Measurements from ENCODE around the gene PTPRK. TPM values are rescaled to one million over a fixed set of nuclear protein-coding genes. Genes with fewer than 3 reads are reported as not detected.

Gene PTPRK
- polyA plus RNA-seq, 3 donors = 0.01 TPM; not detected in 2

- no peaks in the 10 kb centered on the region for H3K4me1 Mint-ChIP-seq
- H3K36me3 Mint-ChIP-seq = no peaks in the 10 kb centered on the region
- Histone ChIP-seq H2AFZ (ENCODE audit: insufficient read depth, low read depth, low read length, poor library complexity, severe bottlenecking) (no peak overlapping the region), H3K4me1 (ENCODE audit: control insufficient read depth in 1 of 2, insufficient read depth in 2 of 2, low read length in 2 of 2) (no peaks in the 10 kb centered on the region), H4K20me1 (ENCODE audit: insufficient read depth, low read length) (no peaks in the 10 kb centered on the region), H3K27ac (ENCODE audit: low read depth in 1 of 2, low read length in 2 of 2) (no peak overlapping the region), H3K36me3 (replicated peaks in 1 of 2; ENCODE audit: control insufficient read depth in 1 of 2, insufficient read depth in 2 of 2, low read length in 2 of 2) (no peaks in the 10 kb centered on the region), H3K4me2 (replicated peaks; ENCODE audit: extremely low read depth, low read length, poor library complexity, severe bottlenecking) (no peak overlapping the region), H3K4me3 (replicated peaks in 1 of 3; ENCODE audit: low read depth in 2 of 3, low read length in 3 of 3) (no peak overlapping the region), H3K27me3 (ENCODE audit: control insufficient read depth in 2 of 2, insufficient read depth in 2 of 2, low read length in 2 of 2) (no peaks in the 10 kb centered on the region), H3K79me2 (ENCODE audit: insufficient read depth, low read length) (no peaks in the 10 kb centered on the region), H3K9ac (ENCODE audit: insufficient read depth, low read length, poor library complexity, severe bottlenecking) (no peak overlapping the region), H3K9me3 (replicated peaks in 1 of 2; ENCODE audit: control insufficient read depth in 1 of 2, insufficient read depth in 1 of 2, low read length in 2 of 2) (peaks cover 4 to 11% of the 10 kb centered on the region in 2 donors)
- no CpG with 5 or more reads among the region's 2 CpGs for WGBS (ENCODE audit: insufficient coverage)
- peaks cover 7 to 24% (median 16%) of the 10 kb centered on the region in 7 donors for H3K9me3 Mint-ChIP-seq
- no peak overlapping the region for H3K4me3 Mint-ChIP-seq
- no peak overlapping the region for H3K27ac Mint-ChIP-seq
- intact Hi-C loops (cut with micrococcal nuclease) = no loop called here
- no peak for DNase-seq
- peaks cover 0 to 2% (median 2%) of the 10 kb centered on the region in 3 donors for H3K27me3 Mint-ChIP-seq (ENCODE audit: low read depth in 3 of 3)
- TF ChIP-seq, protein P1, sequence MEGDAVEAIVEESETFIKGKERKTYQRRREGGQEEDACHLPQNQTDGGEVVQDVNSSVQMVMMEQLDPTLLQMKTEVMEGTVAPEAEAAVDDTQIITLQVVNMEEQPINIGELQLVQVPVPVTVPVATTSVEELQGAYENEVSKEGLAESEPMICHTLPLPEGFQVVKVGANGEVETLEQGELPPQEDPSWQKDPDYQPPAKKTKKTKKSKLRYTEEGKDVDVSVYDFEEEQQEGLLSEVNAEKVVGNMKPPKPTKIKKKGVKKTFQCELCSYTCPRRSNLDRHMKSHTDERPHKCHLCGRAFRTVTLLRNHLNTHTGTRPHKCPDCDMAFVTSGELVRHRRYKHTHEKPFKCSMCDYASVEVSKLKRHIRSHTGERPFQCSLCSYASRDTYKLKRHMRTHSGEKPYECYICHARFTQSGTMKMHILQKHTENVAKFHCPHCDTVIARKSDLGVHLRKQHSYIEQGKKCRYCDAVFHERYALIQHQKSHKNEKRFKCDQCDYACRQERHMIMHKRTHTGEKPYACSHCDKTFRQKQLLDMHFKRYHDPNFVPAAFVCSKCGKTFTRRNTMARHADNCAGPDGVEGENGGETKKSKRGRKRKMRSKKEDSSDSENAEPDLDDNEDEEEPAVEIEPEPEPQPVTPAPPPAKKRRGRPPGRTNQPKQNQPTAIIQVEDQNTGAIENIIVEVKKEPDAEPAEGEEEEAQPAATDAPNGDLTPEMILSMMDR (IDR thresholded peaks at IDR 0.05) = no peak
These were observed 597.3 kb downstream of the PTPRK start for GRCh38 chr6:127923135-127923534.

- TF ChIP-seq, protein P1 (IDR thresholded peaks at IDR 0.05) = no peak
- H3K27ac Mint-ChIP-seq = no peak overlapping the region
These were observed 598.4 kb downstream of the PTPRK start for GRCh38 chr6:127921982-127922381.

More at GRCh38 chr6:127921982-127922381, 598.4 kb downstream of the PTPRK start:
- H3K4me3 ChIP-seq (replicated peaks in 1 of 3; ENCODE audit: low read depth in 2 of 3, low read length in 3 of 3) = no peak overlapping the region
- Mint-ChIP-seq H3K36me3 (no peaks in the 10 kb centered on the region), H3K9me3 (peaks cover 4 to 17% (median 12%) of the 10 kb centered on the region in 7 donors), H3K27me3 (ENCODE audit: low read depth in 3 of 3) (no peaks in the 10 kb centered on the region), H3K4me1 (no peaks in the 10 kb centered on the region), H3K4me3 (no peak overlapping the region)
- 100% methylated on average over 4 of the region's 6 CpGs for WGBS (ENCODE audit: insufficient coverage)
- H3K27ac ChIP-seq (ENCODE audit: low read depth in 1 of 2, low read length in 2 of 2) = no peak overlapping the region
- no peaks in the 10 kb centered on the region for H3K4me1 ChIP-seq (ENCODE audit: control insufficient read depth in 1 of 2, insufficient read depth in 2 of 2, low read length in 2 of 2)
- intact Hi-C loops (cut with micrococcal nuclease) = no loop called here
- no peak for DNase-seq
- H3K27me3 ChIP-seq (ENCODE audit: control insufficient read depth in 2 of 2, insufficient read depth in 2 of 2, low read length in 2 of 2) = no peaks in the 10 kb centered on the region
- no peaks in the 10 kb centered on the region for H3K36me3 ChIP-seq (replicated peaks in 1 of 2; ENCODE audit: control insufficient read depth in 1 of 2, insufficient read depth in 2 of 2, low read length in 2 of 2)
- no peak overlapping the region for H3K4me2 ChIP-seq (replicated peaks; ENCODE audit: extremely low read depth, low read length, poor library complexity, severe bottlenecking)
- H3K9me3 ChIP-seq (replicated peaks in 1 of 2; ENCODE audit: control insufficient read depth in 1 of 2, insufficient read depth in 1 of 2, low read length in 2 of 2) = peaks cover 4 to 11% of the 10 kb centered on the region in 2 donors
- no peaks in the 10 kb centered on the region for H3K79me2 ChIP-seq (ENCODE audit: insufficient read depth, low read length)
- H2AFZ ChIP-seq (ENCODE audit: insufficient read depth, low read depth, low read length, poor library complexity, severe bottlenecking) = no peak overlapping the region
- H4K20me1 ChIP-seq (ENCODE audit: insufficient read depth, low read length) = no peaks in the 10 kb centered on the region
- no peak overlapping the region for H3K9ac ChIP-seq (ENCODE audit: insufficient read depth, low read length, poor library complexity, severe bottlenecking)

Measured in CD14-positive monocyte (primary cell).